Kidney (tissue), 14 donors: ENCODE results near the gene MAML3. TPM values are rescaled to one million over a fixed set of nuclear protein-coding genes. Genes with fewer than 3 reads are reported as not detected.

Source experiments
- DNase-seq, 5 donors: peaks; one replicate each; pipeline ENCODE4 v3.0.0-alpha.2; 2013 to 2020
- FAIRE-seq: peaks from 2 replicates; lab custom pipeline; 2012; peaks lifted over from hg19 to GRCh38; lab: Jason Lieb, UNC
- H3K27ac ChIP-seq, 2 donors: one replicate each; pipeline ENCODE4 v1.7.0; 2013; ENCODE audit warnings: low read depth in 2 of 2, low read length in 2 of 2, inconsistent platforms in 1 of 2
- H3K27me3 ChIP-seq: one replicate; pipeline ENCODE4 v1.7.1; 2013; ENCODE audit warnings: low read length, inconsistent platforms; ENCODE audit not compliant: control insufficient read depth, insufficient read depth
- H3K36me3 ChIP-seq, 3 donors: one replicate each; pipeline versions ENCODE4 v1.7.0 to v1.7.1; 2013; ENCODE audit warnings: low read length in 3 of 3, control low read depth in 1 of 3, inconsistent platforms in 1 of 3; ENCODE audit not compliant: insufficient read depth in 3 of 3, control insufficient read depth in 2 of 3
- H3K4me1 ChIP-seq, 3 donors: one replicate each; pipeline versions ENCODE4 v1.7.0 to v1.7.1; 2013; ENCODE audit warnings: low read length in 3 of 3, inconsistent platforms in 1 of 3, low read depth in 1 of 3; ENCODE audit not compliant: control insufficient read depth in 2 of 3, insufficient read depth in 2 of 3
- H3K4me3 ChIP-seq, 3 donors: one replicate each; pipeline versions ENCODE4 v1.7.0 to v1.8.1; 2013; ENCODE audit warnings: low read length in 3 of 3, control low read depth in 1 of 3, inconsistent platforms in 1 of 3
- H3K9ac ChIP-seq, 3 donors: one replicate each; pipeline versions ENCODE4 v1.7.0 to v1.7.1; 2013; ENCODE audit warnings: low read length in 3 of 3, control low read depth in 1 of 3, inconsistent platforms in 1 of 3
- H3K9me3 ChIP-seq, 3 donors: one replicate each; pipeline versions ENCODE4 v1.7.0 to v1.7.1; 2013; ENCODE audit warnings: low read length in 3 of 3, control low read depth in 1 of 3, inconsistent platforms in 1 of 3; ENCODE audit not compliant: control insufficient read depth in 2 of 3, insufficient read depth in 1 of 3
- CTCF ChIP-seq: IDR thresholded peaks from 3 replicates; pipeline ENCODE4 v1.5.1; 2012; ENCODE audit warnings: mild to moderate bottlenecking, moderate library complexity, borderline replicate concordance; ENCODE audit not compliant: insufficient read depth; ENCODE audit errors: extremely low read depth
- intact Hi-C: fragments of 100-400 bp; cut with DNase I; formaldehyde crosslinking; loops from one replicate; pipeline ENCODE4 v1.11.1; 2022
- polyA plus RNA-seq: library from polyadenylated mRNA; stranded (reverse); fragments of 350-450 nt; fragmentation: Illumina TruSeq; extraction: RNeasy Lipid Tissue Mini Kit (QIAGEN cat#74804); gene quantifications from one replicate; pipeline ENCODE4 v1.2.3, GENCODE V29; 2014; ENCODE audit warnings: low read depth, low replicate concordance; ENCODE audit not compliant: insufficient read depth
- total RNA-seq: library from RNA; stranded (reverse); fragmentation: NEBNext Ultra II Directional; extraction: Animal tissue kit (Norgen Biotek cat#: 25700); gene quantifications from one replicate; pipeline ENCODE4 v1.2.1, GENCODE V29; 2021
- donor health status: control.
- donor health status: control.
- donor health status: control.
- donor health status: control.
- donor health status: control.
- donor health status: DM: yes; HTN: yes; CAD: no.
- donor health status: Normal renal cell carcinoma (clear cell type).

The MAML3 gene
- total and polyA plus RNA-seq, 2 donors from 2014 or later, result 1.4 to 10.4 TPM

GRCh38 chr4:139905489-139905888 lies 248.5 kb downstream of the MAML3 start:
- Histone ChIP-seq H3K9ac (no peak overlapping the region), H3K36me3 (no peaks in the 10 kb centered on the region), H3K27me3 (no peaks in the 10 kb centered on the region), H3K9me3 (no peaks in the 10 kb centered on the region), H3K4me1 (peaks cover 3 to 11% (median 5%) of the 10 kb centered on the region in 3 donors), H3K27ac (no peak overlapping the region), H3K4me3 (no peak overlapping the region)
- no peak for TF ChIP-seq CTCF
- intact Hi-C loops, result no loop called here
- DNase-seq (no peak), FAIRE-seq (no peak)

DNA sequence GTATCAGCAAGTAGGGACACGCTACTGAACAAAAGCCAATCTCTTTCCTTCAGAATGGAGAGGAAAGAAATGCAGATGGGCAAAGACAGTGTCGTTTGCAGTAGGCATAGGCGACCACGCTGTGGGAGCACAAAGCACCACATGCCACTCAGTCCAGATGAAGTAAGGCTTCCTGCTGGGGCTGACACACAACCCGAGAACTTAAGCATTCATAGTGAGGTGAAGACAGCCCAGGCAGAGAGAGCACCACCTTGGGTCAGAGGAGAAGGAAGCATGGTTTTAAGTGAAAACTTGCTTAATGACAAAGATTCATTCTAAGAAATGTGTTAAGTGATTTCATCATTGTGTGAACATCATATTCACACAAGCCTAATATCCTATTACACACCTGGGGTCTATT lies 249.6 kb downstream of the MAML3 start:
- intact Hi-C loops, result no loop called here
- Histone ChIP-seq H3K4me3 (no peak overlapping the region), H3K27ac (no peak overlapping the region), H3K4me1 (peaks cover 3 to 11% (median 5%) of the 10 kb centered on the region in 3 donors), H3K27me3 (no peaks in the 10 kb centered on the region), H3K36me3 (no peaks in the 10 kb centered on the region), H3K9me3 (no peaks in the 10 kb centered on the region), H3K9ac (no peak overlapping the region)
- FAIRE-seq (no peak), DNase-seq (no peak)
- TF ChIP-seq CTCF, result no peak

DNA sequence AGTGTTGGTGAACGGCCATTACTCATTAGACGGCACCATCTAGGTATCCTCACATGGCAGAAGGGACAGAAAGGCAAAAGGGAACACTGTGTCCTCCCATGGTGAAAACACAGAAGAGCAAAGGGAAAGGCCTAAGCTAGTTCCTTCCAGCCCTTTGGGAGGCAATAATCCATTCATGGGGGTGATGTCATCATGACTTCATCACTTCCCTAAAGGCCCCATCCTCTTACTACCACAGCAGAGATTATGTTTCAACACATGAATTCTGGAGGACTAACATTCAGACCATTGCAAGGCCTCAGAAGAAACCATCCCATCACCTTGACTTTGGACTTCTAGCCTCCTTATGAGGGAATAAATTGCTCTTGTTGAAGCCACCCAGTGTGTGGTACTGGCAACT lies 250.1 kb downstream of the MAML3 start:
- FAIRE-seq (no peak), DNase-seq (no peak)
- H3K9me3 ChIP-seq, result no peaks in the 10 kb centered on the region
- no peak overlapping the region for H3K27ac ChIP-seq
- peaks cover 3 to 11% (median 5%) of the 10 kb centered on the region in 3 donors for H3K4me1 ChIP-seq
- H3K9ac ChIP-seq, result no peak overlapping the region
- intact Hi-C loops, result no loop called here
- no peaks in the 10 kb centered on the region for H3K36me3 ChIP-seq
- H3K4me3 ChIP-seq, result no peak overlapping the region
- H3K27me3 ChIP-seq, result no peaks in the 10 kb centered on the region
- TF ChIP-seq CTCF, result no peak
